ENCODE results near the gene BMERB1. TPM values are rescaled to one million over a fixed set of nuclear protein-coding genes. Genes with fewer than 3 reads are reported as not detected.

BMERB1 gene
- polyA plus RNA-seq, 1 of the 3 experiments (the other 2 are of a cell fraction) = 33.9 TPM

DNA sequence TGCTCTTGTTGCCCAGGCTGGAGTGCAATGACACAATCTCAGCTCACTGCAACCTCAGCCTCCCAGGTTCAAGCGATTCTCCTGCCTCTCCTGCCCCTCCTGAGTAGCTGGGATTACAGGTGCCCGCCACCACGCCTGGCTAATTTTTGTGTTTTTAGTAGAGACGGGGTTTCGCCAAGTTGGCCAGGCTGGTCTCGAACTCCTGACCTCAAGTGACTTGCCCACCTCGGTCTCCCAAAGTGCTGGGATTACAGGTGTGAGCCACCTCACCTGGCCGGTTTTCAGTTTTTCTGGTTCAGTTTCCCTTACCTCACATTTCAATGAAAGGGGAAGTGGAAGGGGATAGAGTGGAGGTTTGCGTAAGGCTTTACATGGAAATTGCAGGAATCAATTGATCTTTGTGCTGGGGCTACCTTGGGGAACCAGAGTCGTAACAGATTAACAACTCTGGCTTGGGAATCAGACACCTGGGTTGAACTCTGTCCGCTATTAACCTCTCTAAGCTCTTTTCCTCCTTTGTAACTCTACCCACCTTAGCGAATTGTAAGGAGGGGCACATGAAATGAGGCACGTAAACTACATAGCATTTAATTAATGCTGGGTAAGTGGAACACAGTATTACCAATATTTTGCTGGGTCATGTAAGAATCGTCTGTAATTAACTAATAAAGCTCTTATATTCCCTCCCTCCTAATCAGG is 35.6 kb upstream of the BMERB1 start:
- Histone ChIP-seq H3K4me2 (no peak overlapping the region), H3K27ac (ENCODE audit: low read depth in 2 of 2, low read length in 1 of 2) (no peak overlapping the region), H3K36me3 (replicated peaks in 1 of 2; ENCODE audit: control insufficient read depth in 1 of 2, insufficient read depth in 2 of 2, low read length in 1 of 2) (no peaks in the 10 kb centered on the region), H3K9me2 (no peaks in the 10 kb centered on the region), H3K9me3 (no peaks in the 10 kb centered on the region), H3K79me2 (ENCODE audit: insufficient read depth) (no peaks in the 10 kb centered on the region), H3K27me3 (ENCODE audit: insufficient read depth) (no peaks in the 10 kb centered on the region; the same call in 1 of the 2 replicates), H3K4me1 (ENCODE audit: control insufficient read depth in 1 of 2, insufficient read depth in 2 of 2, low read depth in 1 of 2, low read length in 1 of 2) (no peaks in the 10 kb centered on the region; a peak in 1 of 4 replicates), H3F3A (replicated peaks; ENCODE audit: insufficient read depth) (no peaks in the 10 kb centered on the region), H3K9ac (no peak overlapping the region), H4K20me1 (ENCODE audit: insufficient read depth) (no peaks in the 10 kb centered on the region), H3K4me3 (ENCODE audit: low read depth in 2 of 2, low read length in 1 of 2) (no peak overlapping the region), H2AFZ (ENCODE audit: low read depth) (no peak overlapping the region)
- ChIA-PET CTCF (interaction anchor here (0.6 kb wide), 1 partner anchor 28 kb away, joined by 4 read pairs; no protein-coding TSS in a partner anchor), POLR2A (no interaction called here)
- DNase-seq = no peak
- 84% methylated on average over 14 of the region's 14 CpGs for WGBS (ENCODE audit: low lambda C conversion rate)
- TF ChIP-seq, protein P1, sequence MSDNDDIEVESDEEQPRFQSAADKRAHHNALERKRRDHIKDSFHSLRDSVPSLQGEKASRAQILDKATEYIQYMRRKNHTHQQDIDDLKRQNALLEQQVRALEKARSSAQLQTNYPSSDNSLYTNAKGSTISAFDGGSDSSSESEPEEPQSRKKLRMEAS (IDR thresholded peaks at IDR 0.05; ENCODE audit: low read depth) = no peak
- TF ChIP-seq, protein P2, sequence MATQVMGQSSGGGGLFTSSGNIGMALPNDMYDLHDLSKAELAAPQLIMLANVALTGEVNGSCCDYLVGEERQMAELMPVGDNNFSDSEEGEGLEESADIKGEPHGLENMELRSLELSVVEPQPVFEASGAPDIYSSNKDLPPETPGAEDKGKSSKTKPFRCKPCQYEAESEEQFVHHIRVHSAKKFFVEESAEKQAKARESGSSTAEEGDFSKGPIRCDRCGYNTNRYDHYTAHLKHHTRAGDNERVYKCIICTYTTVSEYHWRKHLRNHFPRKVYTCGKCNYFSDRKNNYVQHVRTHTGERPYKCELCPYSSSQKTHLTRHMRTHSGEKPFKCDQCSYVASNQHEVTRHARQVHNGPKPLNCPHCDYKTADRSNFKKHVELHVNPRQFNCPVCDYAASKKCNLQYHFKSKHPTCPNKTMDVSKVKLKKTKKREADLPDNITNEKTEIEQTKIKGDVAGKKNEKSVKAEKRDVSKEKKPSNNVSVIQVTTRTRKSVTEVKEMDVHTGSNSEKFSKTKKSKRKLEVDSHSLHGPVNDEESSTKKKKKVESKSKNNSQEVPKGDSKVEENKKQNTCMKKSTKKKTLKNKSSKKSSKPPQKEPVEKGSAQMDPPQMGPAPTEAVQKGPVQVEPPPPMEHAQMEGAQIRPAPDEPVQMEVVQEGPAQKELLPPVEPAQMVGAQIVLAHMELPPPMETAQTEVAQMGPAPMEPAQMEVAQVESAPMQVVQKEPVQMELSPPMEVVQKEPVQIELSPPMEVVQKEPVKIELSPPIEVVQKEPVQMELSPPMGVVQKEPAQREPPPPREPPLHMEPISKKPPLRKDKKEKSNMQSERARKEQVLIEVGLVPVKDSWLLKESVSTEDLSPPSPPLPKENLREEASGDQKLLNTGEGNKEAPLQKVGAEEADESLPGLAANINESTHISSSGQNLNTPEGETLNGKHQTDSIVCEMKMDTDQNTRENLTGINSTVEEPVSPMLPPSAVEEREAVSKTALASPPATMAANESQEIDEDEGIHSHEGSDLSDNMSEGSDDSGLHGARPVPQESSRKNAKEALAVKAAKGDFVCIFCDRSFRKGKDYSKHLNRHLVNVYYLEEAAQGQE (IDR thresholded peaks at IDR 0.05; ENCODE audit: low read depth, low read length) = no peak
- TF ChIP-seq GABPA (IDR thresholded peaks at IDR 0.05; ENCODE audit: low read depth) (no peak), TCF12 (IDR thresholded peaks at IDR 0.05) (no peak), TAF1 (IDR thresholded peaks at IDR 0.05; ENCODE audit: borderline replicate concordance, low read depth, low read length) (no peak), MEF2A (IDR thresholded peaks at IDR 0.05; ENCODE audit: borderline replicate concordance, low read depth) (no peak), RAD21 (IDR thresholded peaks at IDR 0.05; ENCODE audit: low read length) (no peak), RFX5 (IDR thresholded peaks at IDR 0.05; ENCODE audit: low read length) (no peak)
- TF ChIP-seq, protein P3, sequence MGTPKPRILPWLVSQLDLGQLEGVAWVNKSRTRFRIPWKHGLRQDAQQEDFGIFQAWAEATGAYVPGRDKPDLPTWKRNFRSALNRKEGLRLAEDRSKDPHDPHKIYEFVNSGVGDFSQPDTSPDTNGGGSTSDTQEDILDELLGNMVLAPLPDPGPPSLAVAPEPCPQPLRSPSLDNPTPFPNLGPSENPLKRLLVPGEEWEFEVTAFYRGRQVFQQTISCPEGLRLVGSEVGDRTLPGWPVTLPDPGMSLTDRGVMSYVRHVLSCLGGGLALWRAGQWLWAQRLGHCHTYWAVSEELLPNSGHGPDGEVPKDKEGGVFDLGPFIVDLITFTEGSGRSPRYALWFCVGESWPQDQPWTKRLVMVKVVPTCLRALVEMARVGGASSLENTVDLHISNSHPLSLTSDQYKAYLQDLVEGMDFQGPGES (IDR thresholded peaks at IDR 0.05; ENCODE audit: low read depth, low read length) = no peak
- TF ChIP-seq, protein P4, sequence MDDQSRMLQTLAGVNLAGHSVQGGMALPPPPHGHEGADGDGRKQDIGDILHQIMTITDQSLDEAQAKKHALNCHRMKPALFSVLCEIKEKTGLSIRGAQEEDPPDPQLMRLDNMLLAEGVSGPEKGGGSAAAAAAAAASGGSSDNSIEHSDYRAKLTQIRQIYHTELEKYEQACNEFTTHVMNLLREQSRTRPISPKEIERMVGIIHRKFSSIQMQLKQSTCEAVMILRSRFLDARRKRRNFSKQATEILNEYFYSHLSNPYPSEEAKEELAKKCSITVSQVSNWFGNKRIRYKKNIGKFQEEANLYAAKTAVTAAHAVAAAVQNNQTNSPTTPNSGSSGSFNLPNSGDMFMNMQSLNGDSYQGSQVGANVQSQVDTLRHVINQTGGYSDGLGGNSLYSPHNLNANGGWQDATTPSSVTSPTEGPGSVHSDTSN (IDR thresholded peaks at IDR 0.05) = no peak

DNA sequence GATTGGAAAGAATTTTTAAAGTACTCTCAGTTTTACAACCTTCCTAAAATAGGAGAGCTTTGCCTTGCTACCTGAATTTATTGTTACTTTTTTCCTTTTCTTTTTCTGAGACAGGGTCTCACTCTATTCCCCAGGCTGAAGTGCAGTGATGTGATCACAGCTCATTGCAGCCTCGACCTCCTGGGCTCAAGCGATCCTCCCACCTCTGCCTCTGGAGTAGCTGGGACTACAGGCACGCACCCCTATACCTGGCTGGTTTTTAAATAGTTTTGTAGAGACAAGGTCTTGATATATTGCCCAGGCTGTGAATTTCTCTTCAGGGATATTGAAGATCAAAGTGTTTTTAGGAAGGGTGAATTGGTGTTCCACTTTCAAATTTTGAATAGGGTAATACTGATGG is 35.1 kb upstream of the BMERB1 start:
- DNase-seq = no peak
- WGBS (ENCODE audit: low lambda C conversion rate) = 91% methylated on average over 3 of the region's 3 CpGs
- Histone ChIP-seq H3K27me3 (ENCODE audit: insufficient read depth) (no peaks in the 10 kb centered on the region; the same call in 1 of the 2 replicates), H4K20me1 (ENCODE audit: insufficient read depth) (no peaks in the 10 kb centered on the region), H3K9ac (no peak overlapping the region), H3K27ac (ENCODE audit: low read depth in 2 of 2, low read length in 1 of 2) (no peak overlapping the region), H3K4me1 (ENCODE audit: control insufficient read depth in 1 of 2, insufficient read depth in 2 of 2, low read depth in 1 of 2, low read length in 1 of 2) (no peaks in the 10 kb centered on the region; a peak in 1 of 4 replicates), H3K36me3 (replicated peaks in 1 of 2; ENCODE audit: control insufficient read depth in 1 of 2, insufficient read depth in 2 of 2, low read length in 1 of 2) (no peaks in the 10 kb centered on the region), H3K9me2 (no peaks in the 10 kb centered on the region), H3K9me3 (no peaks in the 10 kb centered on the region), H3F3A (replicated peaks; ENCODE audit: insufficient read depth) (no peaks in the 10 kb centered on the region), H3K79me2 (ENCODE audit: insufficient read depth) (no peaks in the 10 kb centered on the region), H3K4me2 (no peak overlapping the region), H3K4me3 (ENCODE audit: low read depth in 2 of 2, low read length in 1 of 2) (no peak overlapping the region), H2AFZ (ENCODE audit: low read depth) (no peak overlapping the region)
- CTCF ChIA-PET = no interaction called here
- POLR2A ChIA-PET = no interaction called here
- TF ChIP-seq, protein P5, sequence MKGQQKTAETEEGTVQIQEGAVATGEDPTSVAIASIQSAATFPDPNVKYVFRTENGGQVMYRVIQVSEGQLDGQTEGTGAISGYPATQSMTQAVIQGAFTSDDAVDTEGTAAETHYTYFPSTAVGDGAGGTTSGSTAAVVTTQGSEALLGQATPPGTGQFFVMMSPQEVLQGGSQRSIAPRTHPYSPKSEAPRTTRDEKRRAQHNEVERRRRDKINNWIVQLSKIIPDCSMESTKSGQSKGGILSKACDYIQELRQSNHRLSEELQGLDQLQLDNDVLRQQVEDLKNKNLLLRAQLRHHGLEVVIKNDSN (IDR thresholded peaks at IDR 0.05; ENCODE audit: borderline replicate concordance, low read depth) = no peak
- TF ChIP-seq POLR2AphosphoS5 (IDR thresholded peaks at IDR 0.05; ENCODE audit: low read depth, low read length) (no peak), CHD2 (IDR thresholded peaks at IDR 0.05; ENCODE audit: low read length, partially characterized antibody) (no peak), EZH2phosphoT487 (IDR thresholded peaks at IDR 0.05; ENCODE audit: borderline replicate concordance, low read depth) (no peak), SIN3A (IDR thresholded peaks at IDR 0.05; ENCODE audit: borderline replicate concordance, low read depth, low read length) (no peak), FOXJ3 (CRISPR knock-in tag; IDR thresholded peaks at IDR 0.05) (no peak), RAD21 (IDR thresholded peaks at IDR 0.05; ENCODE audit: low read length) (no peak), FOSL2 (IDR thresholded peaks at IDR 0.05; ENCODE audit: borderline replicate concordance, low read depth) (no peak), TEAD4 (IDR thresholded peaks at IDR 0.05; ENCODE audit: borderline replicate concordance, insufficient read depth) (no peak), ELF1 (IDR thresholded peaks at IDR 0.05) (no peak), RFX5 (IDR thresholded peaks at IDR 0.05; ENCODE audit: low read length) (no peak)
- TF ChIP-seq, protein P3 (IDR thresholded peaks at IDR 0.05; ENCODE audit: low read depth, low read length) = no peak
